Measurements from ENCODE around the gene TUSC2. TPM values are rescaled to one million over a fixed set of nuclear protein-coding genes. Genes with fewer than 3 reads are reported as not detected.

The TUSC2 gene
- total and polyA plus RNA-seq, 10 donors, result 19.4 to 36.5 (median 24.4) TPM

DNA sequence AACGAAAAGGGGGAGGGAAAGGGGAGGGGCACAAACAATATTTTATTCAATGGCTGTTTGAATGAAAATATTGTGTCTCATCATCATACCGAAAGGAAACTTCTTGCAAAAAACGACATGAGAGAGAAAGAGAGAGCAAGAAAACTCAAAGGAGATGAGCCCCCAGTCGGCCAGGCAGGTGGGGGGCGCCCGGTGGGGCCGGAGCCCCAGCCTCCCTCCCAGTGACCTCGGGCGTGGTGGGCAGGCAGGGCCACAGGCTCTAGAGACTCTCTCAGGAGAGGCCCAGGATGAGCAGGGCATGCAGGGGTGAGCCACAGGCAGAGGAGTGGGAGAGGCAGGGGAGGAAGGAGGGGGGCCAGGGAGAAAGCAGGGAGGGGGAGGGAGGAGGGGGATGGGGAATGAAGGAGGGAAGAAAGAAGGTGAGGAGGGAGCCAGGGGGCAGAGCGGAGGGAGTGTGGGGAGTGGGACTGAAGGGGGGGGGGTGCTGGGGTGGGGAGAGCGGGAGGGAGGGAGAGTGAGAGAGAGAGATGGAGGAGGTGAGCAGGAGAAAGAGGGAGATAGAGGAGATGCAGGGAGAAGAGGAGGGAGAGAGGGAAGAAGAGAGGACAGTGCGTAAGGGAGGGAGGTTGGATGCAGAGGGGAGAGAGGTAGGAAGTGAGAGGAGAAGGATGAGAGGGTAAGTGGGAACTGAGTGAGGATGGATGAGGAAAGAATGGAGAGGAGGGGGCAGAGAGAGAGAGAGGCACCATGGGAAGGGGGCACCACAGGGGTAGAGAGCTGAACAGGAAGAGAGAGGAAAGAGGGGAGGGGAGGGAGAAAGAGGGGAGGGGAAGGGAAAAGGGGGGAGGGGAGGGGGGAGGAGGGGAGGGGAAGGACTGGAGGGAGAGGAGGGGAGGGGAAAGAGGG is 45.4 kb upstream of the TUSC2 start:
- no peak for DNase-seq
- WGBS, 5 donors, result 53 to 65% (median 60%) methylated on average over 12 of the region's 12 CpGs
- no peaks in the 10 kb centered on the region for H3K4me1 ChIP-seq
- no peaks in the 10 kb centered on the region for H3K9me3 ChIP-seq
- TF ChIP-seq, protein P1, sequence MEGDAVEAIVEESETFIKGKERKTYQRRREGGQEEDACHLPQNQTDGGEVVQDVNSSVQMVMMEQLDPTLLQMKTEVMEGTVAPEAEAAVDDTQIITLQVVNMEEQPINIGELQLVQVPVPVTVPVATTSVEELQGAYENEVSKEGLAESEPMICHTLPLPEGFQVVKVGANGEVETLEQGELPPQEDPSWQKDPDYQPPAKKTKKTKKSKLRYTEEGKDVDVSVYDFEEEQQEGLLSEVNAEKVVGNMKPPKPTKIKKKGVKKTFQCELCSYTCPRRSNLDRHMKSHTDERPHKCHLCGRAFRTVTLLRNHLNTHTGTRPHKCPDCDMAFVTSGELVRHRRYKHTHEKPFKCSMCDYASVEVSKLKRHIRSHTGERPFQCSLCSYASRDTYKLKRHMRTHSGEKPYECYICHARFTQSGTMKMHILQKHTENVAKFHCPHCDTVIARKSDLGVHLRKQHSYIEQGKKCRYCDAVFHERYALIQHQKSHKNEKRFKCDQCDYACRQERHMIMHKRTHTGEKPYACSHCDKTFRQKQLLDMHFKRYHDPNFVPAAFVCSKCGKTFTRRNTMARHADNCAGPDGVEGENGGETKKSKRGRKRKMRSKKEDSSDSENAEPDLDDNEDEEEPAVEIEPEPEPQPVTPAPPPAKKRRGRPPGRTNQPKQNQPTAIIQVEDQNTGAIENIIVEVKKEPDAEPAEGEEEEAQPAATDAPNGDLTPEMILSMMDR (IDR thresholded peaks at IDR 0.05 in 8 of 11, conservative IDR thresholded peaks at IDR 0.05 in 3 of 11), result no peak
- TF ChIP-seq POLR2AphosphoS5 (IDR thresholded peaks at IDR 0.05), result no peak
- TF ChIP-seq POLR2A (IDR thresholded peaks at IDR 0.05), result no peak
- H3K4me3 ChIP-seq, result no peak overlapping the region
- no peak overlapping the region for H3K27ac ChIP-seq
- intact Hi-C loops (cut with DNase I; ENCODE audit: low total_unique reads), result no loop called here
- H3K27me3 ChIP-seq (replicated peaks in 1 of 7), result peaks cover 0 to 14% (median 0%) of the 10 kb centered on the region in 7 donors
- H3K36me3 ChIP-seq, result no peaks in the 10 kb centered on the region

DNA sequence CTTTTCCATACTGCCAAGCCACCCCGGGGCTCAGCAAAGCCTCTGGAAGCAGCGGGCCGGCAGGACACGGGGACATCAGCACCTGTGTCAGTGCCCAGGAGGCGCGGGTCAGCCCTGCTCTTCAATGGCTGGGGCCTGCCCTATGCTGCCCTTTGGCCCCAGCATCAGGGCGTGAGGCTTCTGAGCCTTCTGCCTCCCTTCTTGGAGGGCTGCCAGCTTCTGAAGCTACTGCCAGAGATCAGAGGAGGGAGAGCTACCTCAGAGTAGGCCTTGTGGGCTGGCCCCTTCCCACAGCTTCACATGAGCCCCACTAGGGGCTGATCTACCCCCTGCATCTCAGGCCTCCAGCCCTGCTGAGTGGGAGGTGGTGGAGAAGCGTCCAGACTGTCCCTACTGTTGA is 44.3 kb upstream of the TUSC2 start:
- Histone ChIP-seq H3K4me1 (peaks cover 0 to 5% (median 0%) of the 10 kb centered on the region in 6 donors), H3K4me3 (no peak overlapping the region), H3K27me3 (replicated peaks in 1 of 7) (peaks cover 0 to 14% (median 0%) of the 10 kb centered on the region in 7 donors), H3K9me3 (no peaks in the 10 kb centered on the region), H3K27ac (no peak overlapping the region), H3K36me3 (no peaks in the 10 kb centered on the region)
- 65 to 76% (median 72%) methylated on average over 7 to 8 of the region's 8 CpGs for WGBS, 5 donors
- intact Hi-C loops (cut with DNase I; ENCODE audit: low total_unique reads), result no loop called here
- no peak for DNase-seq
- TF ChIP-seq POLR2A (IDR thresholded peaks at IDR 0.05) (no peak), POLR2AphosphoS5 (IDR thresholded peaks at IDR 0.05) (no peak)
- TF ChIP-seq, protein P1 (IDR thresholded peaks at IDR 0.05 in 8 of 11, conservative IDR thresholded peaks at IDR 0.05 in 3 of 11), result no peak

DNA sequence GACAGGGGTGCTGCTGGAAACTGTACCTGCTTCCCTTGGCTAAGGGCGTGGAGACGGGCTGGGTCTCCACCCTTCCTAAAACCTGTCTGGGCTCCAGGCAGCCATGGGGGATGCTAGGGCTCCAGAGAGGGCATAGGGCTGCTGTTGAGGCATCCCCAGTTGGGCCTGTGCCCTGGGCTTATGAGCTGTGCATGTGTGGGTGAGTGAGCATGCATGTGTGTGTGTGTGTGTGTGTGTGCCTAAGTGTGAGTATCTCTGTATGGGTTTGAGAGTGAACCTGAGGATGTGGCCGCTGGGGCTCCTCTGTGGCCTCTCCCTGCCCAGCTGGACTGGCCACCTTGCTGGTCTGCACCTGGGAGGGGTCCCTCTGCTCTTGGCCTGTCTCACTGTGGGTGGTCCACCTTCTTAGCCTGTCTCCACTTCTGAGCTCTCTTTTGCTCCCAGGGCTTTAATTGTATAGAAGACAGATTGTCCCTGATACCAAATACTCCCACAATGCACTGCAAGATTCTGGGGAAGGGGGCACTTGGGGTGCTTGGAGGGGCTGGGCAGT is 43.2 kb upstream of the TUSC2 start:
- no peak for TF ChIP-seq POLR2AphosphoS5 (IDR thresholded peaks at IDR 0.05)
- Histone ChIP-seq H3K9me3 (no peaks in the 10 kb centered on the region), H3K36me3 (no peaks in the 10 kb centered on the region), H3K27me3 (replicated peaks in 1 of 7) (peaks cover 0 to 14% (median 0%) of the 10 kb centered on the region in 7 donors), H3K4me1 (peaks cover 0 to 16% (median 1%) of the 10 kb centered on the region in 6 donors), H3K4me3 (no peak overlapping the region), H3K27ac (no peak overlapping the region)
- no peak for DNase-seq
- intact Hi-C loops (cut with DNase I; ENCODE audit: low total_unique reads), result no loop called here
- WGBS, 5 donors, result 78 to 96% (median 83%) methylated on average over 3 of the region's 3 CpGs

DNA sequence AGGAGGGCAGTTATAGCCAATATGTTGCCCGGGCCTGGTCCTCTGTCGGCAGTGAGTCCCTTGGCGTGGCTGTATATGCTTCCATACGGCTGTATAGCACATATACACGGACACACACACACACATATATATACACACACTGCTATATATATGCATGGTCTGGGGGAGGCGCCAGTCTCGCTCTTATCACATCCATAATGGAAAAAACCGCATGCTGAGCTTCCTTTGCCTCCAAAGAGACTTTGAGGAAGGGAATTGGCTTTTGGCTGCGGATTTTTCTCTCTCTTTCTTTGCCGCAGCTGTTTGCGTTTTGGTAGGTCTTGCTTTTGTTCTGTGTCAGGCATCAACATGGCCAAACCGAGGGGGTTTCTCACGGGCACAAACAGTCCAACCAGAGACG is 42.6 kb upstream of the TUSC2 start:
- Histone ChIP-seq H3K27me3 (replicated peaks in 1 of 7) (peaks cover 0 to 14% (median 0%) of the 10 kb centered on the region in 7 donors), H3K9me3 (no peaks in the 10 kb centered on the region), H3K36me3 (no peaks in the 10 kb centered on the region), H3K4me1 (peaks cover 0 to 22% (median 7%) of the 10 kb centered on the region in 6 donors), H3K27ac (no peak overlapping the region), H3K4me3 (no peak overlapping the region)
- 66 to 75% (median 68%) methylated on average over 14 of the region's 14 CpGs for WGBS, 5 donors
- no peak for DNase-seq
- intact Hi-C loops (cut with DNase I; ENCODE audit: low total_unique reads), result no loop called here
- no peak for TF ChIP-seq POLR2AphosphoS5 (IDR thresholded peaks at IDR 0.05)
- no peak for TF ChIP-seq POLR2A (IDR thresholded peaks at IDR 0.05)
- TF ChIP-seq, protein P1 (IDR thresholded peaks at IDR 0.05 in 8 of 11, conservative IDR thresholded peaks at IDR 0.05 in 3 of 11), result no peak
